ENCODE measurements around the gene TSNAXIP1.

GRCh38 chr16:67834242-67834614 is 27.5 kb downstream of the TSNAXIP1 start:
- TF ChIP-seq POLR2A (IDR thresholded peaks at IDR 0.05) (no peak), CTCF (IDR thresholded peaks at IDR 0.05) (no peak), POLR2AphosphoS5 (IDR thresholded peaks at IDR 0.05) (no peak)

Measured in suprapubic skin (tissue), 4 donors.